ENCODE results near the gene SPEG. TPM values are rescaled to one million over a fixed set of nuclear protein-coding genes. Genes with fewer than 3 reads are reported as not detected.

SPEG gene
- total RNA-seq, 2 experiments from 2014 or later: 0.46 TPM; not detected in 1

DNA sequence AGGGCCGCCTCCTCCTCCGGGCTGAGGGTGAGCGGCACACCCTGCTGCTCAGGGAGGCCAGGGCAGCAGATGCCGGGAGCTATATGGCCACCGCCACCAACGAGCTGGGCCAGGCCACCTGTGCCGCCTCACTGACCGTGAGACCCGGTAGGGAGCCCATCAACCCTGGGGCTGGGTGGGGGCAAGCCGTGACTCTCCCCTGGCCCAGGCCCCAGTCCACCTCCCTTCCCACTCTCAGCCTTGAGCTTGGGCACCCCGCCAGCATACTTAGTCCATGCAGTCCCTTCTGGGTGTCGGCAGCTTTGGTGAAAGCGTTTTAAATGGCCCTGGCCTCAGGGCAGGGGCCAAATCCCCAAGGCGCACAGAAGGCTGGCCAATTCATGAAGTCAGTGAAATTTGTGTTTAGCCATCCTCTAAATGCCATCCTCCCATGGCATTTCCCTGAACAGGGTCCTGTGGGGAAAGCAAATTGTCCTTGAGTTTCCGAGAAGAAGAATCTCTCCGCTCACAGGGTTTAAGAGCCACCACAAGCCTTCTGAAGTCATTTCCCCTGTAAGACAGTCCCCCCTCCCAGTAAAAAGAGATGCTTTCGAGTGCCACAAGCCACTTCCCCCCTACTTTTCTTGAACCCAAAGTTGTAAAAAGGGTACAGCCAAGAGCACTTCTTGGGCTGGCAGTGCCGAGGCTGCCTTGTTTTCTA is 17.2 kb downstream of the SPEG start:
- Histone ChIP-seq H3K36me3 (ENCODE audit: insufficient read depth, low read length) (no peaks in the 10 kb centered on the region), H3K79me2 (ENCODE audit: insufficient read depth, low read depth, low read length) (no peaks in the 10 kb centered on the region), H3K4me3 (ENCODE audit: low read depth, low read length, poor library complexity, severe bottlenecking) (no peak overlapping the region), H2AFZ (ENCODE audit: low read length) (no peak overlapping the region), H4K20me1 (ENCODE audit: insufficient read depth, low read length) (no peaks in the 10 kb centered on the region), H3K4me2 (ENCODE audit: low read length) (no peak overlapping the region), H3K9me3 (ENCODE audit: low read length) (no peaks in the 10 kb centered on the region), H3K4me1 (ENCODE audit: insufficient read depth, low read length, poor library complexity, severe bottlenecking) (peaks cover 5% of the 10 kb centered on the region), H3K27ac (ENCODE audit: low read depth, low read length, poor library complexity, severe bottlenecking) (no peak overlapping the region), H3K9me2 (ENCODE audit: insufficient read depth, low read length) (no peaks in the 10 kb centered on the region)
- intact Hi-C loops (cut with micrococcal nuclease; ENCODE audit: unreplicated experiment): no loop called here
- ChIA-PET POLR2A (interaction anchor here (0.8 kb wide), 1 partner anchor 12 kb away, joined by 3 read pairs; no protein-coding TSS in a partner anchor), CTCF (ENCODE audit: unreplicated experiment) (no interaction called here)
- no peak for TF ChIP-seq EZH2phosphoT487 (IDR thresholded peaks at IDR 0.05; ENCODE audit: borderline replicate concordance, low read depth, low read length)
- TF ChIP-seq, protein P1, sequence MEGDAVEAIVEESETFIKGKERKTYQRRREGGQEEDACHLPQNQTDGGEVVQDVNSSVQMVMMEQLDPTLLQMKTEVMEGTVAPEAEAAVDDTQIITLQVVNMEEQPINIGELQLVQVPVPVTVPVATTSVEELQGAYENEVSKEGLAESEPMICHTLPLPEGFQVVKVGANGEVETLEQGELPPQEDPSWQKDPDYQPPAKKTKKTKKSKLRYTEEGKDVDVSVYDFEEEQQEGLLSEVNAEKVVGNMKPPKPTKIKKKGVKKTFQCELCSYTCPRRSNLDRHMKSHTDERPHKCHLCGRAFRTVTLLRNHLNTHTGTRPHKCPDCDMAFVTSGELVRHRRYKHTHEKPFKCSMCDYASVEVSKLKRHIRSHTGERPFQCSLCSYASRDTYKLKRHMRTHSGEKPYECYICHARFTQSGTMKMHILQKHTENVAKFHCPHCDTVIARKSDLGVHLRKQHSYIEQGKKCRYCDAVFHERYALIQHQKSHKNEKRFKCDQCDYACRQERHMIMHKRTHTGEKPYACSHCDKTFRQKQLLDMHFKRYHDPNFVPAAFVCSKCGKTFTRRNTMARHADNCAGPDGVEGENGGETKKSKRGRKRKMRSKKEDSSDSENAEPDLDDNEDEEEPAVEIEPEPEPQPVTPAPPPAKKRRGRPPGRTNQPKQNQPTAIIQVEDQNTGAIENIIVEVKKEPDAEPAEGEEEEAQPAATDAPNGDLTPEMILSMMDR (conservative IDR thresholded peaks at IDR 0.05; ENCODE audit: low read length): no peak
- BruUV-seq (replicated peaks): no TSS peak
- no peak for DNase-seq (ENCODE audit: low spot score)

DNA sequence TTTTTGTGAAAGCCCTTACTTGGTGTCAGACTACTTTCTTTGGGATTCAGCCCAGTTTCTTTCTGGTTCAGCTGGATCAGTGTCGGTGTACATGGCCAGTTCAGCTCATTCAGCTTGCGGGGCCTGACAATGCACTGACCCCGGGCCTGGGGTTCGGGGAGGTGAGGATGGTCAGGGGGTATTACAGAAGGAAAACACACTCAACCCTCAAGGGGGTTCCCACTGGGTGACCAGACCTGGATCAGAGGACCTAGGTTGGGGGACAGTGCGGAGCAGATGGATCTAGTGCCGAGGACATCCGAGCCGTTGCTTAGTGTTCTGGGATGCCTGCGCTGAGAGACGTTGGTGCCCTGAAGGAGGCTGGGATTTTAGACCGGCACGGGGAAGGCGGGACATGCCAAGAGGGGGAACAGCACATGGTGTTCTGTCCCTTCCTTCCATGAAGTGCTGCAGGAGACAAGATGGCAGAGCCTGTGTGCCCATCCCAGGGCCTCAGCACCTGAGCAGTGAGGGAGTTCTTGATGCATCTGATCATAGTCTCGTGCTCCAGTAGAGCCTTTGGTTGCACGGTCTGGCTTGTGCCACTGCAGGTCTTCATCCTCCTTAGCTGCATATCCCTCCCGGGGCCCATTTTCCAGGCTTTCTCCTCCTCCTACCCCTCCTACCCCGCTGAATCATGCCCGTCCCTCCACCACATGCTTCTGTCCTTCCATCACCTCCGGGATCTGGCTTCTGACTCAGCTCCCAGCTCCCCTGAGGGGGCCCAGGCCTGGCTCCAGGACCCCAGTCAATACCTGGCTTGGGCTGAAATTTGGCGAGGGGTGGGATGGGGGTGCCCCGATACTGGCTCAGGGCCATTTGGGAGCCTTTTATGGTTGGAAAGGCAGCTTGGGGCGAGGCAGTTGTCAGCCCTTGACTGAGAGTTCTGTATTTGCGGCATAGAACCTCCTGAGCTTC is 18.0 kb downstream of the SPEG start:
- TF ChIP-seq EZH2phosphoT487 (IDR thresholded peaks at IDR 0.05; ENCODE audit: borderline replicate concordance, low read depth, low read length): no peak
- TF ChIP-seq, protein P1 (conservative IDR thresholded peaks at IDR 0.05; ENCODE audit: low read length): no peak
- ChIA-PET POLR2A (interaction anchor here (1.2 kb wide), 1 partner anchor 12 kb away, joined by 6 read pairs; no protein-coding TSS in a partner anchor), CTCF (ENCODE audit: unreplicated experiment) (no interaction called here)
- DNase-seq (ENCODE audit: low spot score): no peak
- Histone ChIP-seq H3K9me2 (ENCODE audit: insufficient read depth, low read length) (no peaks in the 10 kb centered on the region), H3K79me2 (ENCODE audit: insufficient read depth, low read depth, low read length) (no peaks in the 10 kb centered on the region), H3K4me3 (ENCODE audit: low read depth, low read length, poor library complexity, severe bottlenecking) (no peak overlapping the region), H3K27ac (ENCODE audit: low read depth, low read length, poor library complexity, severe bottlenecking) (no peak overlapping the region), H3K36me3 (ENCODE audit: insufficient read depth, low read length) (no peaks in the 10 kb centered on the region), H3K4me1 (ENCODE audit: insufficient read depth, low read length, poor library complexity, severe bottlenecking) (peaks cover 5% of the 10 kb centered on the region), H4K20me1 (ENCODE audit: insufficient read depth, low read length) (no peaks in the 10 kb centered on the region), H3K9me3 (ENCODE audit: low read length) (no peaks in the 10 kb centered on the region), H3K4me2 (ENCODE audit: low read length) (no peak overlapping the region), H2AFZ (ENCODE audit: low read length) (no peak overlapping the region)
- no TSS peak for BruUV-seq (replicated peaks)
- intact Hi-C loops (cut with micrococcal nuclease; ENCODE audit: unreplicated experiment): no loop called here
